ENCODE measurements around the gene EPHA6.

DNA sequence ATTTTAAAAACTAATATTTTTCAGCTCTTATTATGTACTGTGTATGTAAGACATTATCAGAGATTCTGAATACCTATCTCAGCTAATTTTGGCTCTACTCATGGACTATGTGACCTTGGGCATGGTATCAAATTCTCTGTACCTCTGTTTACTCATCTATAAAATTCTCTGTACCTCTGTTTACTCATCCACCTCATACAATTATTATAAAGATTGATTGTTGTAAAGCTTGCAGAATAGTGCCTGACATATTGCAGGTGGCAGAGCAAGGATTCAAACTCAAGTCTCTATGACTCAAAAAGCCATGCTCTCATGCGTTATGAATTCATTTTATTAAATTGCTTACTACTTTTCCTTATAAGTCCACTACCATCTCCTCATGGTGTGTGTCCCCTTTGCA lies 798.2 kb downstream of the EPHA6 start:
- TF ChIP-seq EZH2phosphoT487 (IDR thresholded peaks at IDR 0.05): no peak
- TF ChIP-seq EZH2 (IDR thresholded peaks at IDR 0.05): no peak

All from neural progenitor cell (in vitro differentiated cells).